HG03039 (cell line): ENCODE results near the gene CALML6.

Source experiments
- ATAC-seq: cut with Tn5 transposase; IDR thresholded peaks from one replicate; pipeline ENCODE4 v1.9.1; 2021; ENCODE audit warnings: mild to moderate bottlenecking, moderate library complexity; ENCODE audit not compliant: unreplicated experiment

The CALML6 gene

GRCh38 chr1:1962752-1963151 lies 47.7 kb downstream of the CALML6 start:
- ATAC-seq, result no peak

GRCh38 chr1:1963570-1963969 lies 48.5 kb downstream of the CALML6 start:
- no peak for ATAC-seq

GRCh38 chr1:1964811-1965210 lies 49.8 kb downstream of the CALML6 start:
- no peak for ATAC-seq

GRCh38 chr1:1965546-1965945 lies 50.5 kb downstream of the CALML6 start:
- ATAC-seq, result no peak

GRCh38 chr1:1966071-1966740 lies 51.1 kb downstream of the CALML6 start:
- ATAC-seq, result no peak
